HCT116 (cell line): ENCODE measurements around the gene LY9. TPM values are rescaled to one million over a fixed set of nuclear protein-coding genes. Genes with fewer than 3 reads are reported as not detected.

Source experiments
- ATAC-seq: fragments of 200-7000 bp; cut with Tn5 transposase; 2 replicates; pipeline ENCODE4 v1.9.1; 2020; ENCODE audit warnings: mild to moderate bottlenecking, moderate library complexity
- BruUV-seq: library from RNA; stranded (reverse); fragments of 400-500 nt; replicated peaks from 2 replicates; lab custom pipeline; 2021; lab: Mats Ljungman, UMichigan
- CTCF ChIA-PET: fragments of 300-600 bp; sonication (Branson Sonifier 250); formaldehyde crosslinking; loops from one replicate; lab custom pipeline; 2021; ENCODE audit warnings: antibody characterized with exemption; lab: Charles Lee
- POLR2A ChIA-PET: fragments of 300-600, 350-600 bp; sonication (Branson Sonifier 250); formaldehyde crosslinking; loops from one replicate; lab custom pipeline; 2021; ENCODE audit warnings: antibody characterized with exemption; lab: Charles Lee
- RAD21 ChIA-PET, 2 experiments: fragments of 300-600 bp; sonication (Branson Sonifier 250); formaldehyde crosslinking; loops; one replicate each; lab custom pipeline; 2023; ENCODE audit warnings: low total read pairs in 2 of 2; ENCODE audit not compliant: uncharacterized antibody in 2 of 2, unreplicated experiment in 2 of 2, low non-redundant PET in 1 of 2; lab: Charles Lee
- DNase-seq: peaks from one replicate; pipeline ENCODE4 v3.0.0-alpha.2; 2010; ENCODE audit warnings: low read depth, low spot score
- H2AFZ ChIP-seq: fragments of 200-600 bp; shearing (Covaris generic), sonication (generic); 2 replicates; pipeline ENCODE4 v1.6.1; 2017; ENCODE audit warnings: low read depth, mixed run types, mixed read lengths, antibody characterized with exemption, low read length; ENCODE audit not compliant: poor library complexity, severe bottlenecking
- H3K27ac ChIP-seq: 2 replicates; pipeline ENCODE4 v1.5.1; 2012; ENCODE audit warnings: low read depth, low read length
- H3K27me3 ChIP-seq: fragments of 200-600 bp; sonication (generic); 2 replicates; pipeline ENCODE4 v1.6.1; 2016; ENCODE audit warnings: mixed run types, low read length, mixed read lengths; ENCODE audit not compliant: insufficient read depth
- H3K36me3 ChIP-seq, 2 experiments: fragments of 200-500 bp in 1 of 2; fragments of 200-600 bp in 1 of 2; sonication (Bioruptor generic) in 1 of 2; sonication (generic) in 1 of 2; 2 replicates each; pipeline versions ENCODE4 v1.5.1 to v1.6.1; 2014 to 2016; ENCODE audit warnings: low read length in 2 of 2, inconsistent platforms in 1 of 2, mixed read lengths in 1 of 2, mixed run types in 1 of 2; ENCODE audit not compliant: insufficient read depth in 2 of 2, control insufficient read depth in 1 of 2
- H3K4me1 ChIP-seq, 2 experiments: fragments of 200-600 bp in 1 of 2; sonication (generic) in 1 of 2; 2 replicates each; pipeline versions ENCODE4 v1.5.1 to v1.6.1; 2012 to 2017; ENCODE audit warnings: low read length in 2 of 2, inconsistent platforms in 1 of 2, mild to moderate bottlenecking in 1 of 2, mixed read lengths in 1 of 2, mixed run types in 1 of 2, moderate library complexity in 1 of 2; ENCODE audit not compliant: insufficient read depth in 2 of 2, control insufficient read depth in 1 of 2
- H3K4me2 ChIP-seq: fragments of 200-600 bp; sonication (generic); 2 replicates; pipeline ENCODE4 v1.6.1; 2017; ENCODE audit warnings: mixed run types, low read length, mixed read lengths
- H3K4me3 ChIP-seq, 2 experiments: fragments of 200-600 bp in 1 of 2; sonication (generic) in 1 of 2; replicated peaks in 1 of 2; 2 replicates each; pipeline ENCODE4 v1.5.1; 2011 to 2016; ENCODE audit warnings: low read length in 2 of 2, control low read depth in 1 of 2, low read depth in 1 of 2, mild to moderate bottlenecking in 1 of 2, mixed read lengths in 1 of 2, mixed run types in 1 of 2
- H3K79me2 ChIP-seq: fragments of 200-600 bp; sonication (generic); 2 replicates; pipeline ENCODE4 v1.6.1; 2017; ENCODE audit warnings: mild to moderate bottlenecking, mixed run types, low read length, moderate library complexity, mixed read lengths; ENCODE audit not compliant: insufficient read depth
- H3K9ac ChIP-seq: fragments of 200-600 bp; sonication (generic); 2 replicates; pipeline ENCODE4 v1.6.1; 2016; ENCODE audit warnings: low read length, mixed read lengths
- H3K9me2 ChIP-seq: fragments of 200-600 bp; sonication (generic), shearing (Covaris generic); 2 replicates; pipeline ENCODE4 v1.6.1; 2017; ENCODE audit warnings: mixed run types, mild to moderate bottlenecking, moderate library complexity; ENCODE audit not compliant: insufficient read depth
- H3K9me3 ChIP-seq, 2 experiments: fragments of 200-500 bp in 1 of 2; fragments of 200-600 bp in 1 of 2; sonication (Bioruptor generic) in 1 of 2; sonication (generic) in 1 of 2; 2 replicates each; pipeline ENCODE4 v1.6.1; 2014 to 2017; ENCODE audit warnings: low read length in 2 of 2, mixed read lengths in 2 of 2, inconsistent platforms in 1 of 2, low read depth in 1 of 2, mild to moderate bottlenecking in 1 of 2, mixed run types in 1 of 2, moderate library complexity in 1 of 2; ENCODE audit not compliant: control insufficient read depth in 1 of 2, insufficient read depth in 1 of 2
- H4K20me1 ChIP-seq: fragments of 200-600 bp; sonication (generic), shearing (Covaris generic); 2 replicates; pipeline ENCODE4 v1.6.1; 2017; ENCODE audit warnings: mixed run types, mild to moderate bottlenecking, moderate library complexity; ENCODE audit not compliant: insufficient read depth
- CBX3 ChIP-seq: IDR thresholded peaks from 2 replicates; pipeline ENCODE4 v1.6.1; 2012; ENCODE audit warnings: low read depth
- EGR1 ChIP-seq: IDR thresholded peaks from 2 replicates; pipeline ENCODE4 v1.6.1; 2012; ENCODE audit warnings: low read depth
- ELF1 ChIP-seq: IDR thresholded peaks from 2 replicates; pipeline ENCODE4 v1.6.1; 2012; ENCODE audit warnings: low read depth, borderline replicate concordance
- EZH2phosphoT487 ChIP-seq: fragments of 200-600 bp; IDR thresholded peaks from 2 replicates; pipeline ENCODE4 v1.6.1; 2018; ENCODE audit warnings: antibody characterized with exemption, borderline replicate concordance
- POLR2A ChIP-seq: IDR thresholded peaks from 2 replicates; pipeline ENCODE4 v1.7.0; 2011; ENCODE audit warnings: borderline replicate concordance; ENCODE audit not compliant: insufficient read depth, insufficient read length; ENCODE audit errors: extremely low read depth
- SIN3A ChIP-seq: IDR thresholded peaks from 2 replicates; pipeline ENCODE4 v1.6.1; 2012; ENCODE audit warnings: low read depth
- ZBTB33 ChIP-seq: IDR thresholded peaks from 2 replicates; pipeline ENCODE4 v1.6.1; 2011; ENCODE audit warnings: mild to moderate bottlenecking, low read length, moderate library complexity; ENCODE audit not compliant: insufficient replicate concordance; ENCODE audit errors: extremely low read depth
- ZFX ChIP-seq: fragments of 450-650 bp; IDR thresholded peaks from 2 replicates; pipeline ENCODE4 v1.6.1; 2017
- intact Hi-C: fragments of 100-400 bp; cut with micrococcal nuclease; formaldehyde crosslinking; loops from 2 replicates; pipeline ENCODE4 v1.10.0; 2022
- total RNA-seq: library from RNA; stranded (reverse); gene quantifications from one replicate; pipeline ENCODE4 v1.2.1, GENCODE V29; 2021; ENCODE audit not compliant: unreplicated experiment

Gene LY9
- total RNA-seq, 1 experiment from 2014 or later: 0.22 TPM

- TF ChIP-seq ZBTB33 (no peak), EZH2phosphoT487 (no peak)
Observed at GRCh38 chr1:160806784-160807183, 10.8 kb downstream of the LY9 start (continued).

GRCh38 chr1:160807247-160807646, 11.3 kb downstream of the LY9 start:
- no peak overlapping the region for H3K9ac ChIP-seq
- ChIA-PET RAD21 (no interaction called here), POLR2A (no interaction called here), CTCF (no interaction called here)
- no peak for ATAC-seq
- no peak for DNase-seq
- TF ChIP-seq POLR2A: no peak
- no peak for TF ChIP-seq EGR1
- no peak for TF ChIP-seq SIN3A
- no peak for TF ChIP-seq ZFX
- no peak for TF ChIP-seq CBX3
- no peak for TF ChIP-seq ELF1
- no peaks in the 10 kb centered on the region for H3K27me3 ChIP-seq
- no peaks in the 10 kb centered on the region for H3K4me1 ChIP-seq
- no peaks in the 10 kb centered on the region for H3K9me2 ChIP-seq
- no peaks in the 10 kb centered on the region for H3K36me3 ChIP-seq
- no peak overlapping the region for H3K27ac ChIP-seq
- no peak overlapping the region for H2AFZ ChIP-seq
- no TSS peak for BruUV-seq
- intact Hi-C loops: no loop called here
- H3K4me3 ChIP-seq: no peak overlapping the region
- no peaks in the 10 kb centered on the region for H3K9me3 ChIP-seq
- no peak overlapping the region for H3K4me2 ChIP-seq
- H3K79me2 ChIP-seq: no peaks in the 10 kb centered on the region
- H4K20me1 ChIP-seq: no peaks in the 10 kb centered on the region
